HG02610 (cell line): Measurements from ENCODE around the gene GREB1.

Experiments used
- ATAC-seq: cut with Tn5 transposase; IDR thresholded peaks from one replicate; pipeline ENCODE4 v1.9.1; 2021; ENCODE audit warnings: mild to moderate bottlenecking, moderate library complexity; ENCODE audit not compliant: unreplicated experiment

Gene GREB1

GRCh38 chr2:11628675-11629074, 94.8 kb downstream of the GREB1 start:
- ATAC-seq: no peak

DNA sequence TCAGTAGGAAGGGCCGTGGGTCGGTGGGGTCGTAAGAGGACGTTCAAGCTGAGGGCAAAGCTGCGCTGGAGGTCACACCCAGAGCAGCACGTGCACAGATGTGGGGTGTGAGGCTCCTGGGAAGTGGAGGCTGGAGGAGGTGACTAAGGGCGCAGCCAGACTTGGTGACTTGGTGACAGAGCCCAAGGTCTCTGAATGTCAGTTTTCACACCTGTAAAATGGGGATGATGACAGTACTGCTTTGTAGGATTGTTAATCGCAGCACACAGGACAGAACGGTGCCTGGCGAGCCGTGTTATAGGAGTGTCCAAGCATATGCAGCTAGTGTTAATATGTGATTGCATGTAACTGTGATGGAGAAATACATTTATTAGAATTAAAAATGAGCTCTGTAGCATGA, 95.4 kb downstream of the GREB1 start:
- ATAC-seq: no peak

- ATAC-seq: no peak
Observed at GRCh38 chr2:11629851-11630250, 96.0 kb downstream of the GREB1 start.

DNA sequence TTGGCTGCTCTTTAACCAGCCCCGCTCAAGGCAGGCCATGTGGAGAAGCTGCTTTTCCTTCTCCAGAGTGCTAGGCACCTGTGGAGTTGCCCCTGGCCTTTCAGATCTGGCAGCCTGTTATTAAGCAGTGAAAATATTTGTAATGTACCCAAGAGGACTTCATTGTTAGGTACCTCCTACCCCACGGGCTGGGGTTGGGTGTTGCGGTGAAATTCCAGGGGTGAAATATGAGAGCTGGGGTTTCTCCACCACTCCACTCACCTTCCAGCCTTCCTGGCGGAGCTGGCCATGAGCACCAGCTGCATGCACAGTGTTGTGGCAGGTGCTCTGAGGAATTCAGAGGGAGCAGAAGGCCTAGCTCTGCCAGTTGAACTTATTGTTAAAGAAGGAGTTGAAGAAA, 97.0 kb downstream of the GREB1 start:
- no peak for ATAC-seq

DNA sequence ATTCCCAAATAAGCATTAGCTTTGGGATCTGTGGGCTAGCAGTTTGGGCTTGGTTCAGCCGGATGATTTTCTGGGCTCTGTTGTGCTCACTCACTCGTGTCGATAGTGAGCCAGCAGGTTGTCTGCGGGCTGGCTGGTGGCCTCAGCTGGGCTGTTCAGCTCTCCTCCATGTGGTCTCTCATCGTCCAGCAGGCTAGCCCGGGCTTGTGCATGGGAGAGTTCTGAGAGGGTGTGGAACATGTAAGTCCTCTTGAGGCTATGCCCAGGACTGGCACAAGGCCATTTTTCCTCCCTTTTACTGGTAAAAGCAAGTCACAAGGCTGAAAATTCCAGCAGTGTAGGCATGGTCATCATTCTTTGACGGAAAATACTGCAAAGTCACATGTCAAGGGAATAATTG, 97.6 kb downstream of the GREB1 start:
- no peak for ATAC-seq

- no peak for ATAC-seq
Observed at GRCh38 chr2:11633923-11634478, 100.2 kb downstream of the GREB1 start.

DNA sequence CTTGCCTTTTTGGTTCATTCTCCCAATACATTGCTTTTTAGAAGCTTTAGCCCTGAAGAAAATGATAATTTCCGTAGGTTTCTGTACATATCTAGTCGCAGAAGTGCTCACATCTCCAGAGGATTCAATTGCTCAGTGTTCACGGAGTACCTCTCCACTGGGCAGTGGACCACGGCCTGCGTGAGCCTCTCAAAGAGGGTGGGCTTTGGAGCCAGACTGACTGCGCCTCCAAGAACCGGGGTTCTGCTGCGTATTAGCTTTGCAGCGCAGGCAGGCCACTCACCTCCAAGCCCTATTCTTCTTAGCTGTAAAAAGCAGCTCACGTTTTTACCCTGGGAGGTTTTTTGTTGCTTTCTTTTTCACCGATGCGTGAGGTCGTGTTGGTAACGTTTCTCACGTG, 100.7 kb downstream of the GREB1 start:
- no peak for ATAC-seq

DNA sequence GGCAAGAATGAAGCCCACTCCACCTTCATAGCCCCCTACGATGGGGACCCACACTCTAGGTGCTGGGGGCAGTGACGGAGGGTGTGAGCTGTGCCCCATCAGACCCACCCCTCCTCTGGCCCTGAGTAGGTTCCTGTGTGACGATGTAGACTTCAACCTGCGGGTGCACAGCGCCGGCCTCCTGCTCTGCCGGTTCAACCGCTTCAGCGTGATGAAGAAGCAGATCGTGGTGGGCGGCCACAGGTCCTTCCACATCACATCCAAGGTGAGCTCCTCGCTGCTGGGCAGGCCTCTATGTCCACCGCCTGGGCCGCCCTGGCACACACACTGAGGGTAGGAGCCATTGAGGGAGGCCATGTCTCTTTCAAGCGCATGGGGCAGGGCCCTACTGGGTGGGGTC, 101.3 kb downstream of the GREB1 start:
- ATAC-seq: no peak

GRCh38 chr2:11636593-11637295, 102.9 kb downstream of the GREB1 start:
- ATAC-seq: no peak

DNA sequence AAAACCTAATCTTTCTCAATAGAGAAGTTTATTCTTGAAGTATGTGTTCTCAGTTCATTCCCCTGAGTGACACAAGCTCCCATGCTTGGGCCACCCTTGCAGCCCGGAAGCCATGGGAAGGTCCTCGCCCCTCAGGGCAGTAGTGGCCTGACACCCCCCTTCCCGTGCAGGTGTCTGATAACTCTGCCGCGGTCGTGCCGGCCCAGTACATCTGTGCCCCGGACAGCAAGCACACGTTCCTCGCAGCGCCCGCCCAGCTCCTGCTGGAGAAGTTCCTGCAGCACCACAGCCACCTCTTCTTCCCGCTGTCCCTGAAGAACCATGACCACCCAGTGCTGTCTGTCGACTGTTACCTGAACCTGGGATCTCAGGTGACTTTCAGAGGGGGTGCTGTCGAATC, 103.7 kb downstream of the GREB1 start:
- ATAC-seq: no peak

DNA sequence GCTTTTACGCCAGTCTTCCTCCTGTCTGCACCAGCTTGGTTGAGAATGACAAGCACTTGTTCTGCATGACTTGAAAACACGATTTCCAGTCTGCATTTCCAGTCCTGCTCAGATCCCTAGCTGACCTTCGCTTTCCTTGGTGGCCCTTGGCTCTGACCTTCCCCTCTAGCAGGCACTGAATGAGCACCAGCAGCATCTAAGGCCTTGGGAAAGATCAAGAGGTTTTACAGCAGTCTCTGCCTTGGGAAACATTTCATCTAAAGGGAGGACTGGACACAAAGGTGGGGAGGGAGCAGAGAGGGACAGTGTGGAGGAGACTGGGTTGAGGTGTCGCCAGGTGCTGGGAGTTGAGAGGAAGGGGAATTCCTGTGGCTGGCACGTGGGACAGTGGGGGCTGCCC, 105.7 kb downstream of the GREB1 start:
- ATAC-seq: no peak

GRCh38 chr2:11640132-11640531, 106.3 kb downstream of the GREB1 start:
- ATAC-seq: no peak

GRCh38 chr2:11642972-11643371, 109.1 kb downstream of the GREB1 start:
- no peak for ATAC-seq

DNA sequence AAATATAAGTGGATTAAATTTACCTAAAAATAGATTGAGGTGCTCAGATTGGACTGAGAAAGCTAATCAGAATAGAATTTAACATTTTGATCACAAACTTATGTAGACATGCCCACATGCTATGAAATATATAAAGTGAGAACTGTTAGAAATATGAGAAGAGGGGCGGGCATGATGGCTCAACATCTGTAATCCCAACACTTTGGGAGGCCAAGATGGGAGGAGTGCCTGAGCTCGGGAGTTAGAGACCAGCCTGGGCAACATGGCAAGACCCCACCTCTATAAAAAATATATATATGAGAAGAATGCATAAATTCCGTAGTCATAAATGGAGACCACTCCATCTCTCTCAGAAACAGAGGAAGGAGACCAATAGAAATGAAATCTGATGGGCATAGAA, 110.4 kb downstream of the GREB1 start:
- ATAC-seq: no peak

- no peak for ATAC-seq
Observed at GRCh38 chr2:11646530-11646929, 112.7 kb downstream of the GREB1 start.

DNA sequence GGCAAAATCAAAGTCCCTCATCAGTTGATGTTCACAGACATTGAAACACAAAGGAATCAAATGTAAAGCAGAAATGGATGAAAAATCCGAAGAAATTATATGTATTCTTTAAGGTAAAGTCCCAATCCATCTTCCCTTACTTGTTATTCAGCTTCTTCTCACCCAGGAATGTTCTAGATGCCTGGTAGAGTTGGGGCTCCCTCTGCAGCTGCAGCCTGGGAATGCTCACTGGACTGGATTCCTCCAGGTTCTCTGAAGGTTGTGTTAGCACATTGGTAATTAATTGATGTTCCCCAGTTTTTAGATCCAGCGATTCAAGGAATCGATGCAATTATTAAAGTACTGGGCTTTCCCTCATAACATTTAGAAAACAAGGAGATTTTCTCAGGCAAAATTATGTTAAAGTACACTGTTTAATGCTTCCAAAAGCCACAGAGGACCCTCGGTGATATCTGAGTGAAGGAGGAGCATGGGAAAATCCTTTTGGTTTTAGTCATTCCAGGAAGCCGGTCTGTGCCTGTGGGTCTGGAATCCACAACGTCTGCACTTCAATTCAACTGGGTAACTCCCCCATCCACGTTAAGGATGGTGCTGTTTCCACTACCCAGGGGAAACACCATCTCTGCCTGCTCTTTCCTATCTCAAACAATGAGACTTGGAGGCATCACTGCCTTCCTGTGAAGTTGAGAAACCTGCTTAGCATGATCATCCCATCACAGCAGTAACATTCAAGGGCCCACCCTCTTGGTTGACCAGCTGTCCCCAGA, 114.2 kb downstream of the GREB1 start:
- no peak for ATAC-seq

DNA sequence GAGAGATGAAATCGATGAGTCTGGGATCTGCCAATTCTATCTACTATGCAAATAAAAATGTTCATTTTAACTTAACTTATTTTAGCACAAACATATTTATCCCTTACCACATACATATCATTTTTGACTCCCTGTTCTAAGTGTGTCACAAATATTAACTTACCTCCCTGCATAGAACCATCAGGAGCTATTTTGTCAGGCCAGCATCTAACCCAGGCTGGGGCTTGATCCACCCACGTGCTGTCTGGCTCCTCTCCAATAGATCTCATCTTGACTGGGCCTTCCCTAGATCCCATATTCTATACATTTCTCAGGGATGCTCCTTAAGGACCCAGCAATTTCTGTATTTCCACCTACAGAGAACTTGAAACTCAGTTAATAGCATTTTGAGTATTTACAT, 115.2 kb downstream of the GREB1 start:
- no peak for ATAC-seq

- ATAC-seq: no peak
Observed at GRCh38 chr2:11651856-11652548, 118.2 kb downstream of the GREB1 start.

DNA sequence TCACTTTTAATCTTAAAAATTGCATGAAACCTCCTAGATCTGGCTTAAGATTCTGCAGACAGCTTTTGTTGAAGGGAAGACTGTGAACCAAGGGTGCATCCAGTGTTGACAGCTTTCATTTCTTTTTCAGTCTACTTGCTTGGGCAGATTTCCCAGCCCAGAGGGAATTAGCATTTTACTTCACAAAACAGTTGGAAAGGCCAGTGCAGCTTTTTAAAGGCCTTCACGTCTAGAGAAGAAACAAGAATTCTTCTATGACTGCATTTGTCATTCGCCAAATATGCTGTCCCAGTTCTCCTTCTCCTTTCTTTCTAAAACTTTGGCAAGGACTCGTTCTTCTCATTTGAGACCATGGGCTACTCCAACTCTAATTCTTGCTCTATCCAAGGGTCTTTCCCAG, 118.7 kb downstream of the GREB1 start:
- ATAC-seq: no peak

GRCh38 chr2:11655495-11655894, 121.7 kb downstream of the GREB1 start:
- ATAC-seq: no peak

GRCh38 chr2:11656252-11656651, 122.4 kb downstream of the GREB1 start:
- ATAC-seq: no peak

DNA sequence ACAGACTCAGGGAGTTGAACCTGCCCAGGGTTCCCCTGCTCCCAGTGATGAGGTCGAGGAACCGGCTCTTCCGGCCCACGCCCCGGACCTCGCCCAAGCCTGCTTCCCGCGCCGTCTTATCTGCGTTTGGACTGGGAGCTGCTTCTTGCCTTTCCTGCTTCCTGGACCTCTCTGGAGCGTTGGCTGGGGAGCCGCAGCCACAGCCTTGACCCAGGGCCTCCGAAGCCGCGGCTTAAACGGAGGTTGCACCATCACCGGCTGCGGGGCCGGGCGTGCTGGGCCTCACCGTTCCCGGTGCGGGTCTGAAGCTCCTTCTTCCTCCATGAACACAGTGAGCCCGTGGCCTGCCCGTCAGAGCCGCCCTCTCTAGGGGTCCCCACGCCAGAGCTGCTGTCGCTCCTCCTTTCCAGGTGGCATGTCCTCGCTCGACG, 122.8 kb downstream of the GREB1 start:
- no peak for ATAC-seq
